OCI-LY7 (cell line): Measurements from ENCODE around the gene FGD2. TPM values are rescaled to one million over a fixed set of nuclear protein-coding genes. Genes with fewer than 3 reads are reported as not detected.

Experiments used
- BruUV-seq: library from RNA; stranded (reverse); fragments of 400-500 nt; replicated peaks from 2 replicates; lab custom pipeline; 2021; lab: Mats Ljungman, UMichigan
- CTCF ChIA-PET: fragments of 300-600 bp; sonication (Branson Sonifier 250); formaldehyde crosslinking; loops from one replicate; lab custom pipeline; 2022; ENCODE audit warnings: antibody characterized with exemption; ENCODE audit not compliant: unreplicated experiment; lab: Charles Lee
- POLR2A ChIA-PET: fragments of 300-600 bp; sonication (Branson Sonifier 250); formaldehyde crosslinking; loops from one replicate; lab custom pipeline; 2022; ENCODE audit warnings: antibody characterized with exemption; lab: Charles Lee
- DNase-seq: peaks from one replicate; pipeline ENCODE4 v3.0.0-alpha.2; 2015; ENCODE audit warnings: low spot score
- H2AFZ ChIP-seq: fragments of 200-600 bp; sonication (generic), shearing (Covaris generic); 2 replicates; pipeline ENCODE4 v1.6.1; 2014; ENCODE audit warnings: mild to moderate bottlenecking, antibody characterized with exemption, low read length, moderate library complexity
- H3K27ac ChIP-seq: fragments of 200-600 bp; sonication (generic); 2 replicates; pipeline ENCODE4 v1.5.1; 2014; ENCODE audit warnings: mixed run types, low read depth, mild to moderate bottlenecking, moderate library complexity, low read length, inconsistent platforms; ENCODE audit not compliant: poor library complexity, severe bottlenecking
- H3K36me3 ChIP-seq: fragments of 200-600 bp; sonication (generic); 2 replicates; pipeline ENCODE4 v1.6.1; 2014; ENCODE audit warnings: mild to moderate bottlenecking, antibody characterized with exemption, low read length, moderate library complexity, mixed read lengths; ENCODE audit not compliant: insufficient read depth
- H3K4me1 ChIP-seq: fragments of 200-600 bp; sonication (generic); 2 replicates; pipeline ENCODE4 v1.5.1; 2014; ENCODE audit warnings: mild to moderate bottlenecking, low read length; ENCODE audit not compliant: insufficient read depth, poor library complexity, severe bottlenecking
- H3K4me2 ChIP-seq: fragments of 200-600 bp; sonication (generic); 2 replicates; pipeline ENCODE4 v1.6.1; 2014; ENCODE audit warnings: mild to moderate bottlenecking, low read length
- H3K4me3 ChIP-seq: fragments of 200-600 bp; sonication (generic); 2 replicates; pipeline ENCODE4 v1.5.1; 2014; ENCODE audit warnings: mild to moderate bottlenecking, low read depth, low read length; ENCODE audit not compliant: poor library complexity, severe bottlenecking
- H3K79me2 ChIP-seq: fragments of 200-600 bp; sonication (generic); 2 replicates; pipeline ENCODE4 v1.6.1; 2016; ENCODE audit warnings: low read depth, mild to moderate bottlenecking, low read length, moderate library complexity, mixed read lengths; ENCODE audit not compliant: insufficient read depth
- H3K9me2 ChIP-seq: fragments of 200-600 bp; sonication (generic); 2 replicates; pipeline ENCODE4 v1.6.1; 2016; ENCODE audit warnings: mild to moderate bottlenecking, low read length, mixed read lengths; ENCODE audit not compliant: insufficient read depth
- H3K9me3 ChIP-seq: fragments of 200-600 bp; sonication (generic); 2 replicates; pipeline ENCODE4 v1.6.1; 2014; ENCODE audit warnings: mild to moderate bottlenecking, mixed run types, low read length, mixed read lengths
- H4K20me1 ChIP-seq: fragments of 200-600 bp; sonication (generic); 2 replicates; pipeline ENCODE4 v1.6.1; 2014; ENCODE audit warnings: mild to moderate bottlenecking, antibody characterized with exemption, low read length, moderate library complexity, mixed read lengths; ENCODE audit not compliant: insufficient read depth
- EZH2phosphoT487 ChIP-seq: fragments of 200-600 bp; sonication (generic); IDR thresholded peaks from 2 replicates; pipeline ENCODE4 v1.6.1; 2018; ENCODE audit warnings: low read depth, borderline replicate concordance, mild to moderate bottlenecking, mixed run types, antibody characterized with exemption, low read length, moderate library complexity, mixed read lengths
- intact Hi-C: fragments of 100-400 bp; cut with micrococcal nuclease; formaldehyde crosslinking; loops from one replicate; pipeline ENCODE4 v1.10.0; 2022; ENCODE audit not compliant: unreplicated experiment
- total RNA-seq, 2 experiments: library from RNA; depleted of rRNA in 1 of 2; stranded (reverse); fragments of >200 nt in 1 of 2; shearing (Covaris generic) in 1 of 2; gene quantifications; 2 replicates each; pipeline ENCODE4 v1.2.3, GENCODE V29; 2014 to 2022
- TF ChIP-seq, protein P1 (sequence below): fragments of 200-600 bp; sonication (generic); conservative IDR thresholded peaks from 2 replicates; pipeline ENCODE4 v1.5.1; 2014; ENCODE audit warnings: mild to moderate bottlenecking, antibody characterized with exemption, low read length, moderate library complexity, mixed read lengths

The FGD2 gene
- total RNA-seq, 2 experiments from 2014 or later: 27.8 to 48.6 TPM

DNA sequence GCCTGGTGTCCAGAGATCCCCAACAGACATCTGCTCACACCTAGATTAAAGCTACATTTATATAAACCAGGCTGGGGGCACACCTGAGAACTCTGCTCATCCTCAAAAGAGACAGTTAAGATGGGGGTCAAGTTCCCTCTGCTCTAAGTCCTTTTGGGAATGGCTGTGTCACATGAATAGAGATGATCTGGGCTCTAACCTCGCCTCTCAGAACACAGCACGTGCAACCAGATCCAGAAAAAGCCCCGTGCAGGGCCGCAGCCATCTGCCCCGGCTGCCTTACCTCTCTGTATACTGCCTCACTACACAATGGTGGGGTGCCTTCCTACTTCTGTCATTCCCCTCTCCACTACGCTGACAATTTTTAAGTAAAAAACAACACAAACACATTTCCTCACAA lies 25.3 kb upstream of the FGD2 start:
- no peak for DNase-seq
- Histone ChIP-seq H3K9me2 (no peaks in the 10 kb centered on the region), H3K36me3 (peaks cover 46% of the 10 kb centered on the region), H2AFZ (no peak overlapping the region), H3K4me3 (no peak overlapping the region), H3K9me3 (no peaks in the 10 kb centered on the region), H4K20me1 (peaks cover 15% of the 10 kb centered on the region), H3K27ac (no peak overlapping the region), H3K4me1 (peaks cover 22% of the 10 kb centered on the region), H3K79me2 (peaks cover 34% of the 10 kb centered on the region), H3K4me2 (no peak overlapping the region)
- ChIA-PET CTCF (interaction anchor here (3.1 kb wide), 1 partner anchor 38 kb away, joined by 11 read pairs; no protein-coding TSS in a partner anchor), POLR2A (no interaction called here)
- intact Hi-C loops: no loop called here
- BruUV-seq: no TSS peak
- TF ChIP-seq EZH2phosphoT487: no peak
- TF ChIP-seq, protein P1, sequence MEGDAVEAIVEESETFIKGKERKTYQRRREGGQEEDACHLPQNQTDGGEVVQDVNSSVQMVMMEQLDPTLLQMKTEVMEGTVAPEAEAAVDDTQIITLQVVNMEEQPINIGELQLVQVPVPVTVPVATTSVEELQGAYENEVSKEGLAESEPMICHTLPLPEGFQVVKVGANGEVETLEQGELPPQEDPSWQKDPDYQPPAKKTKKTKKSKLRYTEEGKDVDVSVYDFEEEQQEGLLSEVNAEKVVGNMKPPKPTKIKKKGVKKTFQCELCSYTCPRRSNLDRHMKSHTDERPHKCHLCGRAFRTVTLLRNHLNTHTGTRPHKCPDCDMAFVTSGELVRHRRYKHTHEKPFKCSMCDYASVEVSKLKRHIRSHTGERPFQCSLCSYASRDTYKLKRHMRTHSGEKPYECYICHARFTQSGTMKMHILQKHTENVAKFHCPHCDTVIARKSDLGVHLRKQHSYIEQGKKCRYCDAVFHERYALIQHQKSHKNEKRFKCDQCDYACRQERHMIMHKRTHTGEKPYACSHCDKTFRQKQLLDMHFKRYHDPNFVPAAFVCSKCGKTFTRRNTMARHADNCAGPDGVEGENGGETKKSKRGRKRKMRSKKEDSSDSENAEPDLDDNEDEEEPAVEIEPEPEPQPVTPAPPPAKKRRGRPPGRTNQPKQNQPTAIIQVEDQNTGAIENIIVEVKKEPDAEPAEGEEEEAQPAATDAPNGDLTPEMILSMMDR: no peak

DNA sequence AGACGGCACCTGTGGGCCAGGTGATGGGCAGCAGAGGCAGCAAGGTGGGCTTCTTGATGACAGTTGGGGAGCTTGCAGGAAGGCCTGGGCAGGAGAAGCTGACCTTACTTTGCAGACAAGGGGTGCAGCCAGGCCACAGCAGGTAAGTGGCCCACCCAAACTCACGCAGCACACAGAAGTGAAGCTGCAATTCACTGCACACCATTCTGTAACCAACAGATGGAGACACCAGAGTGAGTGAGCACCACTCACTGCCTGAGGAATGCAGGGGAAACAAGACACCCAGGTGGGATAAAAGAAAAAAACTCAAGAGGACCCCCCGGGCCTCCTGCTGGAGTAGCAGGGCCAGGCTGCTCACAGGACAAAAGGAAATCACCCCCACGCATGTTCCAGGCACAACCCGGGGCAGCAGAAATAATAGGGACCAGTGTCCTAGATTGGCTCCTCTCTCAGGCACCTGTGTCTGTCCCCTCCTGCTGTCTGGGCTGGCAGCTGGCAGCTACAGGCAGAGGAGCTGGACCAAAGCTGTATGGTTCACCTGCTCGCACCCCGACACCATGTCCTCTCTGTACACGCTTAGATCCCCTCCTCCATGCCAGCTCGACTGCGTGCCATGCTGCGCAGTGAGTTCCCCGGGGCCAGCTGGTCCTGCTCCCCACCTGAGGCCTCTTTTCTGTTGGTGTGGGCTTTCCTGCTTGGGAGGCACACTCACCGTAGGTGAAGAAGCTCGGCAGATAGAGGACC lies 24.4 kb upstream of the FGD2 start:
- POLR2A ChIA-PET: interaction anchor here (1.0 kb wide), 1 partner anchor 26 kb away, joined by 7 read pairs; no protein-coding TSS in a partner anchor
- TF ChIP-seq, protein P1: peak; percentile 42; the same call in 1 of the 2 replicates
- no peak for TF ChIP-seq EZH2phosphoT487

DNA sequence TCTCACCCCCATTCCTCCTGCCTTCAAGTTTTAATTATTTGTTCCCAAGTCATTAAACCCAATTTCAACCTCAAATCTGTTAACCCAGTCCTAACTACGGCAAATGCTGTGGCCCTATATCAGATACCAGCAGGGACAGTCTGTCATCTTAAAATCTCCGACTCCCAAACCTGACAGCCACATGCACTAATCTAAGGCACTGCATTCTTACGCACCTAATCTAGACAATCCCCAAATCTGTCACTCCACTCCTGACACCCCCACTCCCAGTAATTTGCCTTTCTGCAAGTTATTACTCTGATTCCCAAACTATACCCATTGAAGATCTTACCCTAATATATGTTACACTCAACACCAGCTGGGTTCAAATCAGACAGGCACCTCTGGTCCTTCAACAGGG lies 21.9 kb upstream of the FGD2 start:
- H2AFZ ChIP-seq: no peak overlapping the region
- POLR2A ChIA-PET: interaction anchor here (0.6 to 0.9 kb wide), 2 partner anchors 24 to 47 kb away, joined by 3 to 4 read pairs; no protein-coding TSS in a partner anchor
- H3K36me3 ChIP-seq: peaks cover 13% of the 10 kb centered on the region; the same call in 1 of the 2 replicates
- CTCF ChIA-PET: no interaction called here
- no peaks in the 10 kb centered on the region for H3K9me2 ChIP-seq
- H3K4me3 ChIP-seq: no peak overlapping the region
- DNase-seq: no peak
- BruUV-seq: no TSS peak
- H3K4me2 ChIP-seq: 0 out of 2 replicates have a peak overlapping the region, but pooled peaks have one; percentile 89
- intact Hi-C loops: no loop called here
- peaks cover 15% of the 10 kb centered on the region for H4K20me1 ChIP-seq
- H3K27ac ChIP-seq: no peak overlapping the region
- peaks cover 40% of the 10 kb centered on the region for H3K79me2 ChIP-seq
- H3K4me1 ChIP-seq: peaks cover 33% of the 10 kb centered on the region
- no peaks in the 10 kb centered on the region for H3K9me3 ChIP-seq
- TF ChIP-seq, protein P1: no peak
- TF ChIP-seq EZH2phosphoT487: no peak

More for the DNA sequence above, 24.4 kb upstream of the FGD2 start:
- Histone ChIP-seq H3K36me3 (peaks cover 38% of the 10 kb centered on the region), H3K9me2 (no peaks in the 10 kb centered on the region), H3K4me2 (no peak overlapping the region), H3K9me3 (no peaks in the 10 kb centered on the region), H3K79me2 (peaks cover 40% of the 10 kb centered on the region), H3K27ac (no peak overlapping the region), H3K4me1 (peaks cover 23% of the 10 kb centered on the region), H4K20me1 (peaks cover 15% of the 10 kb centered on the region), H2AFZ (no peak overlapping the region), H3K4me3 (no peak overlapping the region)
- intact Hi-C loops: no loop called here
- CTCF ChIA-PET: interaction anchor here (3.1 kb wide), 1 partner anchor 37 kb away, joined by 11 read pairs; no protein-coding TSS in a partner anchor
- no TSS peak for BruUV-seq
- no peak for DNase-seq
